ENCODE measurements around the gene WDR4.
"Not testable (repeated sequence)": the region's sequence is repeated elsewhere in the genome, so short reads cannot be mapped to it uniquely, and the experiment has no call there.

The WDR4 gene

GRCh38 chr21:42839271-42840231, 39.8 kb downstream of the WDR4 start:
- no peak overlapping the region for H3K4me3 ChIP-seq (ENCODE audit: low read length)
- H3K36me3 ChIP-seq (ENCODE audit: control insufficient read depth, insufficient read depth, low read length) = peaks cover 19% of the 10 kb centered on the region
- H3K4me1 ChIP-seq (ENCODE audit: control insufficient read depth, insufficient read depth, low read length) = no peaks in the 10 kb centered on the region
- DNase-seq (ENCODE audit: low read depth, low spot score) = no peak
- no peak overlapping the region for H3K27ac ChIP-seq (ENCODE audit: low read length)
- no peaks in the 10 kb centered on the region for H3K27me3 ChIP-seq (ENCODE audit: control insufficient read depth, insufficient read depth, low read length)
- H3K9me3 ChIP-seq (ENCODE audit: control insufficient read depth, insufficient read depth, low read length) = no peaks in the 10 kb centered on the region
- 100% methylated on average over 1 of the region's 29 CpGs for WGBS (ENCODE audit: insufficient coverage, insufficient read length)

GRCh38 chr21:42838212-42838690, 41.1 kb downstream of the WDR4 start:
- H3K4me3 ChIP-seq (ENCODE audit: low read length); DNase-seq (ENCODE audit: low read depth, low spot score); H3K27me3 ChIP-seq (ENCODE audit: control insufficient read depth, insufficient read depth, low read length); H3K27ac ChIP-seq (ENCODE audit: low read length); H3K9me3 ChIP-seq (ENCODE audit: control insufficient read depth, insufficient read depth, low read length); H3K4me1 ChIP-seq (ENCODE audit: control insufficient read depth, insufficient read depth, low read length): not testable (repeated sequence)
- WGBS (ENCODE audit: insufficient coverage, insufficient read length) = no CpG with 5 or more reads among the region's 8 CpGs
- H3K36me3 ChIP-seq (ENCODE audit: control insufficient read depth, insufficient read depth, low read length) = peaks cover 16% of the 10 kb centered on the region

- WGBS (ENCODE audit: insufficient coverage, insufficient read length) = no CpG with 5 or more reads among the region's 42 CpGs
- H3K36me3 ChIP-seq (ENCODE audit: control insufficient read depth, insufficient read depth, low read length) = peaks cover 16% of the 10 kb centered on the region
- no peaks in the 10 kb centered on the region for H3K4me1 ChIP-seq (ENCODE audit: control insufficient read depth, insufficient read depth, low read length)
- H3K9me3 ChIP-seq (ENCODE audit: control insufficient read depth, insufficient read depth, low read length) = no peaks in the 10 kb centered on the region
- H3K27me3 ChIP-seq (ENCODE audit: control insufficient read depth, insufficient read depth, low read length) = no peaks in the 10 kb centered on the region
- H3K27ac ChIP-seq (ENCODE audit: low read length) = no peak overlapping the region
- DNase-seq (ENCODE audit: low read depth, low spot score) = no peak
- H3K4me3 ChIP-seq (ENCODE audit: low read length) = no peak overlapping the region
Measured at GRCh38 chr21:42837421-42838211, 41.7 kb downstream of the WDR4 start.

DNA sequence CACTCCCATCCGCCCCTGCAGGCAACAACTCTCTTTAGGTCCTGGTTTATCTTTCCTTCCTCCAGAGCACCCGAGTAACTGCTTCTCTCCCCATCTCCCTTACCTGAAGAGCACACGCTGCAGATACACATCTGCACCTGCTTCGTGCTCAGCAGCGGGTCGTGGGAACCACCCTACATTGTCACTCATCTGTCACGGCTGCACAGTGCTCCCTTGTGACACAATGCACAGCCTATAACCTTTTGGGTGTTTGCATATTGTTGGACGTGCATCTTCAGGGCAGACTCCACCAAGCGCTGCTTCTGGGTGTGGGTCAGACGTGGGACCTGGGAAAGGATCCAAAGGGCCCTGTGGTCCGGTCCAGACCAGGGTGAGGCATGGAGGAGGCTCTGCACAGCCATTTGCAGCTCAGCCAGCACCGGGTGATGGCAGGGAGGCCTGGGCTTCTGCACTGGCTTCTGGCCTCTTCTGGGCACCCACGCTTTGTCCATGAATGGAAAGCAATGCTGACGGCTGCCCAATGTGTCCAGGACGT, 42.5 kb downstream of the WDR4 start:
- Histone ChIP-seq H3K27ac (ENCODE audit: low read length) (no peak overlapping the region), H3K4me1 (ENCODE audit: control insufficient read depth, insufficient read depth, low read length) (no peaks in the 10 kb centered on the region), H3K27me3 (ENCODE audit: control insufficient read depth, insufficient read depth, low read length) (no peaks in the 10 kb centered on the region), H3K36me3 (ENCODE audit: control insufficient read depth, insufficient read depth, low read length) (peaks cover 16% of the 10 kb centered on the region), H3K9me3 (ENCODE audit: control insufficient read depth, insufficient read depth, low read length) (no peaks in the 10 kb centered on the region), H3K4me3 (ENCODE audit: low read length) (no peak overlapping the region)
- no peak for DNase-seq (ENCODE audit: low read depth, low spot score)
- no CpG with 5 or more reads among the region's 15 CpGs for WGBS (ENCODE audit: insufficient coverage, insufficient read length)

GRCh38 chr21:42836402-42836666, 43.0 kb downstream of the WDR4 start:
- Histone ChIP-seq H3K36me3 (ENCODE audit: control insufficient read depth, insufficient read depth, low read length) (peaks cover 16% of the 10 kb centered on the region), H3K27me3 (ENCODE audit: control insufficient read depth, insufficient read depth, low read length) (no peaks in the 10 kb centered on the region), H3K9me3 (ENCODE audit: control insufficient read depth, insufficient read depth, low read length) (no peaks in the 10 kb centered on the region), H3K27ac (ENCODE audit: low read length) (no peak overlapping the region), H3K4me3 (ENCODE audit: low read length) (no peak overlapping the region), H3K4me1 (ENCODE audit: control insufficient read depth, insufficient read depth, low read length) (no peaks in the 10 kb centered on the region)
- DNase-seq (ENCODE audit: low read depth, low spot score) = no peak
- no CpG with 5 or more reads among the region's 3 CpGs for WGBS (ENCODE audit: insufficient coverage, insufficient read length)

GRCh38 chr21:42835611-42836401, 43.5 kb downstream of the WDR4 start:
- Histone ChIP-seq H3K36me3 (ENCODE audit: control insufficient read depth, insufficient read depth, low read length) (peaks cover 12% of the 10 kb centered on the region), H3K9me3 (ENCODE audit: control insufficient read depth, insufficient read depth, low read length) (no peaks in the 10 kb centered on the region), H3K4me1 (ENCODE audit: control insufficient read depth, insufficient read depth, low read length) (no peaks in the 10 kb centered on the region), H3K4me3 (ENCODE audit: low read length) (no peak overlapping the region), H3K27ac (ENCODE audit: low read length) (no peak overlapping the region), H3K27me3 (ENCODE audit: control insufficient read depth, insufficient read depth, low read length) (no peaks in the 10 kb centered on the region)
- DNase-seq (ENCODE audit: low read depth, low spot score) = no peak
- WGBS (ENCODE audit: insufficient coverage, insufficient read length) = no CpG with 5 or more reads among the region's 12 CpGs

GRCh38 chr21:42835211-42835610, 44.1 kb downstream of the WDR4 start:
- peaks cover 6% of the 10 kb centered on the region for H3K36me3 ChIP-seq (ENCODE audit: control insufficient read depth, insufficient read depth, low read length)
- H3K27me3 ChIP-seq (ENCODE audit: control insufficient read depth, insufficient read depth, low read length) = no peaks in the 10 kb centered on the region
- no peaks in the 10 kb centered on the region for H3K4me1 ChIP-seq (ENCODE audit: control insufficient read depth, insufficient read depth, low read length)
- no peak for DNase-seq (ENCODE audit: low read depth, low spot score)
- WGBS (ENCODE audit: insufficient coverage, insufficient read length) = no CpG with 5 or more reads among the region's 6 CpGs
- H3K4me3 ChIP-seq (ENCODE audit: low read length) = no peak overlapping the region
- H3K27ac ChIP-seq (ENCODE audit: low read length) = no peak overlapping the region
- no peaks in the 10 kb centered on the region for H3K9me3 ChIP-seq (ENCODE audit: control insufficient read depth, insufficient read depth, low read length)

DNA sequence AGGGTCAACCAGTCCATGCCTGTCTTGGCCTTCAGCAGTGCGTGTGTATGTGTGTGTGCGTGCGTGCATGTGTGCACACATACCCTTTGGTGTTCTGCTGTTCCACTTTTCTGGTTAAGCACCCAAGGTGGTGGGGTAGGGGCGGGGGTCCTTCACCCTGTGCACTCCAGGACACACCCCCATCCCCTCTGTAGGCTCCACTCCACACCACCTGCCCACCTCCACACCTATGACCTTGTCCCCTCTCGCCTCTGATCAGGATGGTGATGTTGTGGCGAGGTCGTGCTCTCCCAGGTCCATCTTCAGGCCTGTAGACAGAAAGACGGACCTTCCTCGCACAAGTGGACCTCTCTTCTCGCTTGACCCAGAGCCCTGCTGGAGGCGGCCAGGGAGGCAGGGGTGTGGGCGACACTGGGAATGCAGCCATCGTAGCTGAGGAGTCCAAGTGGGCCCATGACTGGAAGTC, 44.6 kb downstream of the WDR4 start:
- Histone ChIP-seq H3K4me3 (ENCODE audit: low read length) (no peak overlapping the region), H3K4me1 (ENCODE audit: control insufficient read depth, insufficient read depth, low read length) (no peaks in the 10 kb centered on the region), H3K27ac (ENCODE audit: low read length) (no peak overlapping the region), H3K9me3 (ENCODE audit: control insufficient read depth, insufficient read depth, low read length) (no peaks in the 10 kb centered on the region), H3K36me3 (ENCODE audit: control insufficient read depth, insufficient read depth, low read length) (peaks cover 3% of the 10 kb centered on the region; the same call in 1 of the 2 replicates), H3K27me3 (ENCODE audit: control insufficient read depth, insufficient read depth, low read length) (no peaks in the 10 kb centered on the region)
- no CpG with 5 or more reads among the region's 13 CpGs for WGBS (ENCODE audit: insufficient coverage, insufficient read length)
- DNase-seq (ENCODE audit: low read depth, low spot score) = no peak

- Histone ChIP-seq H3K27me3 (ENCODE audit: control insufficient read depth, insufficient read depth, low read length) (peaks cover 2% of the 10 kb centered on the region; the same call in 1 of the 2 replicates), H3K27ac (ENCODE audit: low read length) (no peak overlapping the region), H3K9me3 (ENCODE audit: control insufficient read depth, insufficient read depth, low read length) (no peaks in the 10 kb centered on the region), H3K36me3 (ENCODE audit: control insufficient read depth, insufficient read depth, low read length) (no peaks in the 10 kb centered on the region), H3K4me3 (ENCODE audit: low read length) (no peak overlapping the region), H3K4me1 (ENCODE audit: control insufficient read depth, insufficient read depth, low read length) (no peaks in the 10 kb centered on the region)
- no CpG with 5 or more reads among the region's 23 CpGs for WGBS (ENCODE audit: insufficient coverage, insufficient read length)
- DNase-seq (ENCODE audit: low read depth, low spot score) = no peak
Measured at GRCh38 chr21:42833859-42834725, 45.2 kb downstream of the WDR4 start.
